ENCODE results near the gene ZSWIM9.

The ZSWIM9 gene

DNA sequence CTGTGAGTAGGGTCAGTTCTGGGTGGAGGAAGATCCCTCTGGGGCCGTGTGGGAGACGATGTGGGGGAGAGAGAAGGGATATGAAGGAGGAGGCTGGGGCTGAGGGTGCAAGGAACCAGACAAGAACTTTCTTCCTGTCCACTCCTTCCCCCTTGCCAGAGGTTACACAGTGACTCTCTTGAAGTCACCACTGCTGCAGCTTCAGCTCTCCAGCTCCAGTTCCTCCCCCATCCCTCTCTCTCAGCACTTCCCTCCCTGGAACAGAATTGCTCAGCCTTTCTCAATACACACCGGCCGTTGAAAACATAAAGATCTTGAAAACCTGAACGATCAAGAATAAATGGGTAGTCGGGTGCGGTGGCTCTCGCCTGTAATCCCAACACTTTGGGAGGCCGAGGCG, 5.1 kb downstream of the ZSWIM9 start:
- DNase-seq = no peak

DNA sequence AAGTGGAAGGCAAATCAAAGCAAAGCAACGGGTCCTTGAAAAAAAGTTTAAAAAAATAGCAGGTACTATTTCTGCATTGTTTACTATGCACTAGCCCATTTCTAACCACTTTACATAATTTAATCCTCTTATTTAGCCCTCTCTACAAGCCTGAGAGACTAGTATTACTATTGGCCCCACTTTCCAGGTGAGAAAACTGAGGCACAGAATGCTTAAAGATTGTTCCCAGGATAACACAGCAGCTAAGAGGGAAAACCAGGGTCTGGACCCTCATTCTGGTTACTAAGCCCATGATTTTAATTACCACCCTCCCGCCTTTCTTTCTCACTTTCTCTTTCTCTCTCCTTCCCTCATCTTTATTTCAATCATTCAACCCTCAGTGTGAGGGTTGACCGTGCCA, 5.7 kb downstream of the ZSWIM9 start:
- DNase-seq = no peak

GRCh38 chr19:48181505-48181904, 11.0 kb downstream of the ZSWIM9 start:
- no peak for DNase-seq

DNA sequence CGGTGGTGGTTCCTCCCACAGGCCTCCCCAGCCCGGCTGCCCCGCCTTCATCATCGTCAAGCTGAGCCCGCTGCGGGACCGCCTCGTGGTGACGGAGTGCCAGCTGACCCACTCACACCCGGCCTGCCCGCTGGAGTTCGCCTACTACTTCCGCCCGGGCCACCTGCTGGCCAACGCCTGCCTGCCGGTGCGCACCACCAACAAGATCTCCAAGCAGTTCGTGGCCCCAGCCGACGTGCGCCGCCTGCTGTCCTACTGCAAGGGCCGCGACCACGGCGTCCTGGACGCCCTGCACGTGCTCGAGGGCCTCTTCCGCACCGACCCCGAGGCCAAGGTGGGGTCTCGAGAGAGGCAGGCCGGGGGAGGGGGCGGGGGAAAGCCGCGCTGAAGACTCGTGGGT, 12.0 kb downstream of the ZSWIM9 start:
- no peak for DNase-seq

- no peak for DNase-seq
Measured at GRCh38 chr19:48183356-48183755, 12.9 kb downstream of the ZSWIM9 start.

- DNase-seq = no peak
Measured at GRCh38 chr19:48186015-48186414, 15.5 kb downstream of the ZSWIM9 start.

DNA sequence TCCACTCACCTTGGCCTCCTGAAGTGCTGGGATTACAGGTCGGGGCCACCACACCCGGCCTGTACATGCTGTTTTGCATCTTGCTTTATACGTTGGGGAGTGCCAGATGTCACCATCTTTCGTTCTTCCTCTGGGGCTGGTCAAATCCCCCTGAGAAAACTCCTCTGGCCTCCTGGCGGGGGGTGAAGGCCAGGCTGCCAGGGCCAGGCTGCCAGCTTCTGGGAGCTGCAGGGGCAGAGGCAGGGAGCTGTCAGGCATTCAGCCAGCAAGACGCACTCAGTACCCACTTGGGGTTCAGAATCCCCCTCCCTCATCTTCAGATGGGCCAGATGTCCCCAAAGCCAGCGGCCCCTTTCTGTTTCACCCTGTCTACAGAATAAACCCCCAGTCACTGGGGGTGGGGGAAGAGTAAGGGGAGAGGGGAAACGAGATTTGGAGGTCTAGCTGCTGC, 16.1 kb downstream of the ZSWIM9 start:
- no peak for DNase-seq

DNA sequence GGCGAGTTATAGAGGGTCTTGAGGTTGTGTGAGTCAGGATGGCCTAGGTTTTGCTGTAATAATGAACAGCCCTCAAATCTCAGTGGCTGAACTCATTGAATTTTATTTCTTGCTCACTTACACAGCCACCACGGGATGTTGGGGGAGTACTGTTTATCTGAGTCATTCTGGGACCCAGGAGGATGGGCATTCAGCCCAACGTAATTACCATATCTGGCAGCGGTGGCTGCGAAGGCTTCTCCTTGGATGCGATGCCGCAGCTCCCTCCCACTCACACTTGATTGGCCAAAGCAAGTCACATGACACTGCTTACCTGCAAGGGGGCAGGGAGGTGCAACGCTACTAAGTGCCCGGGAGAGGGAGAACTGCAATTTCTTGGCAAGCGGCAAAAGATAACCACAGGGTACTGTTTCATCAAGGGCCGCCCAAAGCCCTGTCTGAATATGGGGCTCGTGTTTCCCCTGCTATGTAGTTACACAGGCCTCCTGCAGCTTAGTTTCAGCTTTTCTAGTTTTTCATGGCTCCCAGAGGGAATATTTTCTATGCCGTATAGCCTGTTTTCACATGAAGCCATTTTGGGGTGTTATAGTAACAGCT, 19.9 kb downstream of the ZSWIM9 start:
- DNase-seq = no peak

DNA sequence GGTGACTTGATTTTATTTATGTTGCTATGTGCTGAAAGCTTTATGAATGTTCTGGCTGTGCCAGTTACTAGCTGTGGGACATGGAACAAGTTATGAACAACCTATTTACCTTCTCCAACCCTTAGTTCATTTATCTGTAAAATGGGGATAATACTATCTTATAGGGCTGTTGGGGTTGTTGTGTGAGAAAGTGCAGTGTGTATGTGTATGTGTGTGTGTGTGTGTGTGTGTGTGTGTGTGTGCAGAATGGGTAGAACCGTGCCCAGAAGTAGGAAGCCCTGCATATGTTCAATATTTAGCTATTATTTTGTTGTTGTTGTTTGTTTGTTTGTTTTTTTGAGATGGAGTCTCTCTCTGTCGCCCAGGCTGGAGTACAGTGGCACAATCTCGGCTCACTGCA, 20.4 kb downstream of the ZSWIM9 start:
- no peak for DNase-seq

GRCh38 chr19:48192750-48193149, 22.3 kb downstream of the ZSWIM9 start:
- DNase-seq = no peak

- no peak for DNase-seq
Measured at GRCh38 chr19:48194041-48194843, 23.8 kb downstream of the ZSWIM9 start.

- no peak for DNase-seq
Measured at GRCh38 chr19:48194844-48195830, 24.7 kb downstream of the ZSWIM9 start.

DNA sequence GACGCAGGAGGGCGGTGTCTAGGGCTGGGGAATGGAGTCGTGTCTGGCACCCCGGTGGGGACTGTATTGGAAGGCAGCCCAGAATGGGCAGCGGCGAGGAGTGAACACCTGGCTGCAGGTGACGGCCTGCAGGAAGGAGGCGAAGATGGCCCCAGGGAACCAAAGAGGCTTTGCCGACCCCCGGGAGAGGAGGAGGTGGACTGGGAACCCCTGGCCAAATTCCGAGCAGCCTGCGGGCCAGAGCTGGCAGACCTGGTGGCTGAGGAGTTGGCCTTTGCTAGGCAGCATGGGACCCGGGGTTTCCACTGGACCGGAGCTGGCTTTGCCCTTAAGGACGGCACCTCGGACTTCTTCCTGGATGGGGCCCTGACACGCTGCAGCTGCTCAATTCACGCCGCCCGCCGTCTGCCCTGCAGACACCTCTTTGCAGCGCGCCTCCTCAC, 25.9 kb downstream of the ZSWIM9 start:
- no peak for DNase-seq

- no peak for DNase-seq
Measured at GRCh38 chr19:48196933-48197665, 26.6 kb downstream of the ZSWIM9 start.

GRCh38 chr19:48203222-48203793, 32.8 kb downstream of the ZSWIM9 start:
- DNase-seq = no peak

- peak; percentile 97 for DNase-seq
Measured at GRCh38 chr19:48203794-48204628, 33.5 kb downstream of the ZSWIM9 start.

DNA sequence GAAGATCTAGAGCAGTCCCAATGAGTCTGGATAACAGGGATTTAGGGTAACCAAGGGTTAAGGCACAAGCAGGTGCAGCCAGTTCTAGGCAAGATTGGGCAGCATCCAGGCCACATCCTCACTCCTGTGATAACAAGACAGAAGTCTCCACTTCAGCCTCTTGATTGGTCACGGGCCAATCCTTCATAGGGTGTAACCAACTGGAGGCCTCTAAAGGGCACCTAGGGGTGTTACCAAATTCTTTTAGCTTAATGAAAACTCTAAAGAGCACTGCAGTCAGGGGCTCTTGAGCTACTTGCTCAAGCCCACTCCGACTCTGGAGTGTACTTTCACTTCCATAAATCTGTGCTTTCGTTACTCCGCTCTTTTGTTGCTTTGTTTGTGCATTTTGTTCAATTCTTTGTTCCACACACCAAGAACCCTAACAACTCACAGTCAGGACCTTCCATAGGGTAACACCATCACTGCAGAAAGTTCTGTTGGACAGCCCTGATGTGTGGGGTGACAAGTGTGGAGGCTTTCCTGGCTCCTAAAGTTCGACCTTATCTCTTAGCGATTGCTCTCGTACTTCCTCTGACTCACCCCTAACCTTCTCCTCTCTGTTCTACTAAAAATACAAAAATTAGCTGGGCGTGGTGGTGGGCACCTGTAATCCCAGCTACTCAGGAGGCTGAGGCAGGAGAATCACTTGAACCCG, 36.1 kb downstream of the ZSWIM9 start:
- no peak for DNase-seq

DNA sequence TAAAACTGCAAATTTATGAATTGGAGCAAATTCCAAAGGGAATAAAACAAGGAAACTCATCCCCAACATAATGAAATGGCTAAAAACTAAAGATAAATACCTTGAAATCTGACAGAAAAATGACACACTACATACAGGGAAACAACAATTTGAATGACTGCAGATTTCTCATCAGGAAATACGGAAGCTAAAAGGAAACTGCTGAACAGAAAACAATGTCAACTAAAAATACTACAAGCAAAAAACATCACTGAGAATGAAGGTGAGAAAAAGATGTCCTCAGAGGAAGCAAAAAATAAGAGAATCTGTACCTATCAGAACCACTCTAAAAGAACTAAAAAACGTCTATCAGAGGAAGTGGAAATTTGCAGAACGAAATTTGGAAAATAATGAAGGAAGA, 39.5 kb downstream of the ZSWIM9 start:
- no peak for DNase-seq

- no peak for DNase-seq
Measured at GRCh38 chr19:48213959-48214358, 43.5 kb downstream of the ZSWIM9 start.

DNA sequence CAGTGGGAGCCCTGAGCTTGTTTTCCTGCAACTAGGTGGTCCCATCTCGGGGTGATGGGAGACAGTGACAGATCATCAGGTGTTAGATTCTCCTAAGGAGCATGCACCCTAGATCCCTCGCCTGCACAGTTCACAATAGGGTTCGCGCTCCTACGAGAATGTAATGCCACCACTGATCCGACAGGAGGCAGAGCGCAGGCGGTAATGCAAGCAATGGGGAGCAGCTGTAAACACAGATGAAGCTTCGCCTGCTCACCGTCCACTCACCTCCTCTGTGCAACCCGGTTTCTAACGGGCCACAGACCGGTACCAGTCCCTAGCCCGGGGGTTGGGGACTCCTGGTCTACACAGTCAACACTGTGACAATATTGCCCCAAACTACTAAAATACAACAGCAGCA, 46.5 kb downstream of the ZSWIM9 start:
- DNase-seq = no peak

DNA sequence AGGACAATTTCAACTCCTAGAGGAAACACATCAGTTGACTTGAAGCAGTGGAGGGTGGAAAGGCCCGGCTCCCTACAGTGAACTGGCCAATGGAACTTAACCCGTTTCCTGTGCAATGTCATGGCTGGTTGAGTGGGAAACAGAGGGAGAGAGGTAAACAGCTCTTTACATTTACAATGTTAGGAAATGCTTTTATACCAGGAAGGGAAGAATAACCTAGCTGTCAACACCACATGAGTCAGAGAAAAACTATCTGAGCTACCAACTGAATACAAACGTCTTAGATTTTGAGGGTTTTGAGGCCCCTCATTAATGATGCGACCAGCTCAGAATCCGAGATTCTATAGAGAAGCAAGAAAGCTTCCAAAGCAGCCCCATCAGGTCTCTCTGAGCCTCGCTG, 48.5 kb downstream of the ZSWIM9 start:
- DNase-seq = no peak
